B cell (primary cell): ENCODE measurements around the gene NUMB. TPM values are rescaled to one million over a fixed set of nuclear protein-coding genes. Genes with fewer than 3 reads are reported as not detected.

Experiments used
- ATAC-seq: fragments of 200-7000 bp; cut with Tn5 transposase; one replicate; pipeline ENCODE4 v1.10.0; 2021; ENCODE audit warnings: low read depth, mild to moderate bottlenecking, moderate number of reproducible peaks, moderate library complexity
- CTCF ChIA-PET: fragments of 350-600 bp; sonication (Branson Sonifier 250); formaldehyde crosslinking; loops from one replicate; lab custom pipeline; 2021; ENCODE audit warnings: antibody characterized with exemption, inconsistent platforms; lab: Charles Lee
- POLR2A ChIA-PET: fragments of 350-600 bp; sonication (Branson Sonifier 250); formaldehyde crosslinking; loops from one replicate; lab custom pipeline; 2021; ENCODE audit warnings: antibody characterized with exemption; lab: Charles Lee
- DNase-seq: peaks from one replicate; pipeline ENCODE4 v3.0.0; 2013
- H2AFZ ChIP-seq: 2 replicates; pipeline ENCODE4 v1.6.1; 2012; ENCODE audit warnings: mild to moderate bottlenecking, low read depth, low read length; ENCODE audit not compliant: insufficient read depth, poor library complexity, severe bottlenecking
- H3K27ac ChIP-seq, 2 donors: 1 replicate in 1 of 2; 2 replicates in 1 of 2; pipeline ENCODE4 v1.5.1; 2012 to 2013; ENCODE audit warnings: low read length in 2 of 2, mild to moderate bottlenecking in 2 of 2, moderate library complexity in 1 of 2
- H3K27me3 ChIP-seq, 4 experiments: fragments of 200-600 bp in 1 of 4; sonication (generic) in 1 of 4; replicated peaks in 1 of 4; 1 replicate in 2 of 4; 2 replicates in 2 of 4; pipeline versions ENCODE4 v1.6.1 to v1.7.0; 2013 to 2016; ENCODE audit warnings: low read length in 3 of 4, mild to moderate bottlenecking in 2 of 4, mixed read lengths in 1 of 4, moderate library complexity in 1 of 4; ENCODE audit not compliant: insufficient read depth in 4 of 4, control insufficient read depth in 3 of 4; ENCODE audit errors: control extremely low read depth in 1 of 4
- H3K36me3 ChIP-seq, 2 experiments: replicated peaks in 1 of 2; 1 replicate in 1 of 2; 2 replicates in 1 of 2; pipeline versions ENCODE4 v1.6.1 to v1.7.1; 2013; ENCODE audit warnings: low read length in 1 of 2; ENCODE audit not compliant: insufficient read depth in 2 of 2, control insufficient read depth in 1 of 2; ENCODE audit errors: control extremely low read depth in 1 of 2, extremely low read depth in 1 of 2
- H3K4me1 ChIP-seq, 2 donors: fragments of 200-600 bp in 1 of 2; sonication (generic) in 1 of 2; 1 replicate in 1 of 2; 2 replicates in 1 of 2; pipeline versions ENCODE4 v1.5.1 to v1.6.1; 2013 to 2017; ENCODE audit warnings: low read length in 2 of 2; ENCODE audit not compliant: control insufficient read depth in 2 of 2, insufficient read depth in 2 of 2
- H3K4me2 ChIP-seq: replicated peaks from 2 replicates; pipeline ENCODE3; 2012; ENCODE audit warnings: mild to moderate bottlenecking, low read depth, low read length; ENCODE audit not compliant: poor library complexity, severe bottlenecking
- H3K4me3 ChIP-seq, 5 experiments: fragments of 200-600 bp in 1 of 5; sonication (generic) in 1 of 5; 1 replicate in 3 of 5; 2 replicates in 2 of 5; pipeline versions ENCODE4 v1.5.1 to v1.7.0; 2011 to 2016; ENCODE audit warnings: low read length in 4 of 5, mild to moderate bottlenecking in 4 of 5, low read depth in 2 of 5, control low read depth in 1 of 5, moderate library complexity in 1 of 5; ENCODE audit not compliant: insufficient read depth in 1 of 5; ENCODE audit errors: control extremely low read depth in 1 of 5, extremely low read depth in 1 of 5
- H3K79me2 ChIP-seq: fragments of 200-600 bp; sonication (generic); one replicate; pipeline ENCODE4 v1.6.0; 2016; ENCODE audit warnings: low read length; ENCODE audit not compliant: control insufficient read depth, insufficient read depth
- H3K9ac ChIP-seq: fragments of 200-600 bp; sonication (generic); 2 replicates; pipeline ENCODE4 v1.6.1; 2017; ENCODE audit warnings: mild to moderate bottlenecking, low read length, moderate library complexity
- H3K9me3 ChIP-seq, 3 donors: one replicate each; pipeline versions ENCODE4 v1.6.1 to v1.7.1; 2013; ENCODE audit warnings: low read length in 2 of 3; ENCODE audit not compliant: control insufficient read depth in 2 of 3, insufficient read depth in 1 of 3; ENCODE audit errors: control extremely low read depth in 1 of 3
- H4K20me1 ChIP-seq: 2 replicates; pipeline ENCODE4 v1.6.0; 2012; ENCODE audit warnings: mild to moderate bottlenecking, low read length; ENCODE audit not compliant: insufficient read depth, control insufficient read depth, poor library complexity, severe bottlenecking
- H3K27ac Mint-ChIP-seq: one replicate; pipeline ENCODE4 v1.8.0; 2021; ENCODE audit warnings: mixed read lengths
- H3K27me3 Mint-ChIP-seq: one replicate; pipeline ENCODE4 v1.8.0; 2021; ENCODE audit warnings: mixed read lengths
- H3K4me1 Mint-ChIP-seq: one replicate; pipeline ENCODE4 v1.8.0; 2021; ENCODE audit warnings: mixed read lengths
- H3K4me3 Mint-ChIP-seq: one replicate; pipeline ENCODE4 v1.8.0; 2021; ENCODE audit warnings: mixed read lengths
- H3K9me3 Mint-ChIP-seq: one replicate; pipeline ENCODE4 v1.8.0; 2022; ENCODE audit warnings: mixed read lengths; ENCODE audit not compliant: insufficient read depth
- EZH2 ChIP-seq: IDR thresholded peaks from 2 replicates; pipeline ENCODE4 v1.6.1; 2012; ENCODE audit warnings: borderline replicate concordance, low read depth, mild to moderate bottlenecking, moderate library complexity, low read length; ENCODE audit not compliant: insufficient read depth, poor library complexity, severe bottlenecking
- WGBS: methylation state at CpG from one replicate; pipeline ENCODE4 v1.1.5; 2013; ENCODE audit warnings: missing lambda C conversion rate; ENCODE audit not compliant: insufficient coverage; 5-methylcytosine and 5-hydroxymethylcytosine counted together
- intact Hi-C: fragments of 100-400 bp; cut with micrococcal nuclease; formaldehyde crosslinking; loops from one replicate; pipeline ENCODE4 v1.10.0; 2022
- polyA plus RNA-seq: library from polyadenylated mRNA; depleted of rRNA; stranded (reverse); fragments of >200 nt; gene quantifications from 2 replicates; pipeline ENCODE4 v1.2.3, GENCODE V29; 2012
- total RNA-seq, 2 donors: library from RNA; stranded (reverse); fragments of 120-200 nt in 1 of 2; gene quantifications; 1 replicate in 1 of 2; 2 replicates in 1 of 2; pipeline versions ENCODE4 v1.2.3 to v1.2.4, GENCODE V29; 2013 to 2022
- TF ChIP-seq, protein P1 (sequence below): fragments of 200-600 bp; IDR thresholded peaks from one replicate; pipeline ENCODE4 v1.8.0; 2022; ENCODE audit warnings: antibody characterized with exemption, mild to moderate bottlenecking

The NUMB gene
- total and polyA plus RNA-seq, 2 donors (not counting 1 experiment from before 2014, with no cell fraction given): 63.4 to 102 TPM

DNA sequence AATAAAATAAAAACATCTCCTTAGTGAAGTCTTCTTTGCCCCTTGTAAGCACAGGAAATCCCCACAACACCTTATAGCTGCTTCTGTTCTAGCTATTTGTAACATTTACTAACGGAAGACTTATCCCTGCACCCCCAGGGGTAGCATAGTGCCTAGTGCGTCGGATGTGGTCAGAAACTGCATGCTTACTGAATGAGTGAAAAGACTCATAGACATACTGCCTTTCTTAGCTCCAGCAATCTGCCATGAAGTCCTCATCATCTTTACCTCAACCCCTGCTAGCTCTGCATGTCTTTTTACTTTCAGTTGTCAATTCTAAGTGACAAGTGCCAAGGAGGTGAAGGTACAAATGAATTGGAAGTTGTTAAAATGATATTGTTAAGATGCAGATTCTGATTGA lies 45.3 kb upstream of the NUMB start:
- H3K4me2 ChIP-seq: no peak overlapping the region
- no peaks in the 10 kb centered on the region for H3K27me3 ChIP-seq
- H3K9ac ChIP-seq: no peak overlapping the region
- no peaks in the 10 kb centered on the region for H3K9me3 ChIP-seq
- no peak overlapping the region for H3K4me3 ChIP-seq
- no peaks in the 10 kb centered on the region for H3K4me1 ChIP-seq
- WGBS: 74% methylated on average over 3 of the region's 3 CpGs
- POLR2A ChIA-PET: interaction anchor here (0.7 kb wide), 1 partner anchor 283 kb away, joined by 6 read pairs; no protein-coding TSS in a partner anchor
- no peaks in the 10 kb centered on the region for H3K9me3 Mint-ChIP-seq
- H3K27ac Mint-ChIP-seq: no peak overlapping the region
- no peak overlapping the region for H2AFZ ChIP-seq
- no peak overlapping the region for H3K4me3 Mint-ChIP-seq
- H3K79me2 ChIP-seq: no peaks in the 10 kb centered on the region
- ATAC-seq (no peak), DNase-seq (no peak)
- intact Hi-C loops: loop anchor here (10.0 kb wide), 1 partner anchor 531 kb away; no protein-coding TSS in a partner anchor
- CTCF ChIA-PET: interaction anchor here (0.7 kb wide), 1 partner anchor 133 kb away, joined by 3 read pairs; no protein-coding TSS in a partner anchor
- TF ChIP-seq, protein P1, sequence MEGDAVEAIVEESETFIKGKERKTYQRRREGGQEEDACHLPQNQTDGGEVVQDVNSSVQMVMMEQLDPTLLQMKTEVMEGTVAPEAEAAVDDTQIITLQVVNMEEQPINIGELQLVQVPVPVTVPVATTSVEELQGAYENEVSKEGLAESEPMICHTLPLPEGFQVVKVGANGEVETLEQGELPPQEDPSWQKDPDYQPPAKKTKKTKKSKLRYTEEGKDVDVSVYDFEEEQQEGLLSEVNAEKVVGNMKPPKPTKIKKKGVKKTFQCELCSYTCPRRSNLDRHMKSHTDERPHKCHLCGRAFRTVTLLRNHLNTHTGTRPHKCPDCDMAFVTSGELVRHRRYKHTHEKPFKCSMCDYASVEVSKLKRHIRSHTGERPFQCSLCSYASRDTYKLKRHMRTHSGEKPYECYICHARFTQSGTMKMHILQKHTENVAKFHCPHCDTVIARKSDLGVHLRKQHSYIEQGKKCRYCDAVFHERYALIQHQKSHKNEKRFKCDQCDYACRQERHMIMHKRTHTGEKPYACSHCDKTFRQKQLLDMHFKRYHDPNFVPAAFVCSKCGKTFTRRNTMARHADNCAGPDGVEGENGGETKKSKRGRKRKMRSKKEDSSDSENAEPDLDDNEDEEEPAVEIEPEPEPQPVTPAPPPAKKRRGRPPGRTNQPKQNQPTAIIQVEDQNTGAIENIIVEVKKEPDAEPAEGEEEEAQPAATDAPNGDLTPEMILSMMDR: no peak
- TF ChIP-seq EZH2: no peak
- H3K27ac ChIP-seq: no peak overlapping the region
- H3K36me3 ChIP-seq: peaks cover 3 to 10% of the 10 kb centered on the region in 2 experiments
- no peaks in the 10 kb centered on the region for H3K27me3 Mint-ChIP-seq
- H3K4me1 Mint-ChIP-seq: no peaks in the 10 kb centered on the region
- H4K20me1 ChIP-seq: no peaks in the 10 kb centered on the region

DNA sequence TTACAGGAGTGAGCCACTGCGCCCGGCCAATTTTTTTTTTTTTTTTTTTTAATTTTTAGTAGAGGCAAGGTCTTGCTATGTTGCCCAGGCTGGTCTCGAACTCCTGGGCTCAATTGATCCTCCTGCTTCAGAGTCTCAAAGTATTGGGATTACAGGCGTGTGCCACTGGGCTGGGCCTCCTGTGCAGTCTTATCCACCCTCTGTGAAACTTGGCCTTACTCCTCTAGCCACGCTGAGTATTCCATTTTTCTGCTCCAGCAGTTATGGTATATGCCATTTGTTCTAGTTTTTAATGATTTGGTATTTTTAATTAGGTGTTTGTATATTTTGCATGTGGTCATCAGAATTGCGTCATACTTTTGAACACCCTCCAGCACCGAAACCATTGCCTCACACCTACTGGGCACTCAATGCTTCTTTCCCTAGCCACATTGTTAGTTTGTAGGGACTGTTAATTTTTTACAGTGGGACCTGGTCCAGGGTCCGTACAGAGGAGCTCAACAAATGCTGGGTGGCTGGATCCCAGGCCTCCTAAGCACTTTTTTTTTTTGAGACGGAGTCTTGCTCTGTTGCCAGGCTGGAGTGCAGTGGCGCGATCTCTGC lies 43.8 kb upstream of the NUMB start:
- intact Hi-C loops: loop anchor here (10.0 kb wide), 1 partner anchor 533 kb away; no protein-coding TSS in a partner anchor
- H3K27me3 ChIP-seq: no peaks in the 10 kb centered on the region
- no peak overlapping the region for H3K27ac ChIP-seq
- peaks cover 3 to 10% of the 10 kb centered on the region in 2 experiments for H3K36me3 ChIP-seq
- H3K9me3 ChIP-seq: no peaks in the 10 kb centered on the region
- no peak for TF ChIP-seq EZH2
- TF ChIP-seq, protein P1: no peak
- DNase-seq (no peak), ATAC-seq (no peak)
- H2AFZ ChIP-seq: no peak overlapping the region
- no peaks in the 10 kb centered on the region for H4K20me1 ChIP-seq
- Mint-ChIP-seq H3K27ac (no peak overlapping the region), H3K27me3 (no peaks in the 10 kb centered on the region), H3K4me1 (no peaks in the 10 kb centered on the region), H3K9me3 (no peaks in the 10 kb centered on the region), H3K4me3 (no peak overlapping the region)
- no peak overlapping the region for H3K9ac ChIP-seq
- ChIA-PET CTCF (interaction anchor here (0.7 to 0.8 kb wide), 2 partner anchors 143 to 207 kb away, joined by 3 to 5 read pairs; partner anchors contain the start of gene DNAL1), POLR2A (no interaction called here)
- H3K4me1 ChIP-seq: no peaks in the 10 kb centered on the region
- H3K4me2 ChIP-seq: no peak overlapping the region
- WGBS: 100% methylated on average over 6 of the region's 11 CpGs
- no peak overlapping the region for H3K4me3 ChIP-seq
- no peaks in the 10 kb centered on the region for H3K79me2 ChIP-seq
